ENCODE data around the gene ADGRG6.

The ADGRG6 gene

DNA sequence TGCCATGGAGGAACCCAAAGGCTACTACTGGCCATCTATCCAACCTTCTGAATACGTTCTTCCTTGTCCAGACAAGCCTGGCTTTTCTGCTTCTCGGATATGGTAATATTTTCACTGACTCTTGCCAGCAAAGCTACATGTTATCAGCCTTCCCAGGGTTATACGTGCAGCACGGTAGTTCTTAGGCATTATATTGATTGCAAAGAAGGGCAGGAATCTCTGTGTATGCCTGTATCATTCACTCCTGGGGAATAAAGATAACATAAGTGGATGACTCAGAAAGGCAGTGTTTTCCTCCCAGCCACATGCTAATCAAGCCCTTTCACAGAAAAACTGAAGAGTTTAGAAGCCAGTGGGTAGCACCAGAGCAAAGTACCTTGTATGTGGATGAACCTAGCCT is 98.7 kb downstream of the ADGRG6 start:
- H3K9me3 ChIP-seq (replicated peaks; ENCODE audit: low read length) = no peaks in the 10 kb centered on the region
- no peaks in the 10 kb centered on the region for H3K27me3 ChIP-seq (ENCODE audit: control insufficient read depth, insufficient read depth, low read length)
- no peak overlapping the region for H3K4me3 ChIP-seq (ENCODE audit: low read length)
- H3K4me2 ChIP-seq (ENCODE audit: low read length) = no peak overlapping the region
- H3K9ac ChIP-seq (ENCODE audit: low read depth, low read length) = no peak overlapping the region
- peaks cover 7% of the 10 kb centered on the region for H3K4me1 ChIP-seq (ENCODE audit: control insufficient read depth, insufficient read depth, low read length)
- no peaks in the 10 kb centered on the region for H3K36me3 ChIP-seq (ENCODE audit: insufficient read depth, low read length)

DNA sequence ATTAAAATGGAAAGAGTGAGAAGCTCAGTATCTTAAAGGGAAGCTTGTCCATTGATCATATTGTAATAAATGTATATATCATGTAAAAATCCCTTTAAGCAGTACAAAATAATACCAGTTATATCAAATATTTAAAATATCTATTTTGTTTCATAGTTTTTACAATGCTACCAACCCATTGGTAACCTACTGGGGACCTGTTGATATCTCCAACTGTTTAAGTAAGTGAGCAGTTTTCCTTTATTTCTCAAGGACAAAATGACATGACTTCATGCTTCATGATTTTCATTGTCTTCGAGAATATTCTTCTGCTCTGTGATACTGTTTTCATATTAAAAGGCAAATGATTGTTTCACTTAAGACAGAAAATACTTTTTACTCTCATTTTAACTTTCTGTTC is 100.0 kb downstream of the ADGRG6 start:
- Histone ChIP-seq H3K9me3 (replicated peaks; ENCODE audit: low read length) (no peaks in the 10 kb centered on the region), H3K4me2 (ENCODE audit: low read length) (no peak overlapping the region)

DNA sequence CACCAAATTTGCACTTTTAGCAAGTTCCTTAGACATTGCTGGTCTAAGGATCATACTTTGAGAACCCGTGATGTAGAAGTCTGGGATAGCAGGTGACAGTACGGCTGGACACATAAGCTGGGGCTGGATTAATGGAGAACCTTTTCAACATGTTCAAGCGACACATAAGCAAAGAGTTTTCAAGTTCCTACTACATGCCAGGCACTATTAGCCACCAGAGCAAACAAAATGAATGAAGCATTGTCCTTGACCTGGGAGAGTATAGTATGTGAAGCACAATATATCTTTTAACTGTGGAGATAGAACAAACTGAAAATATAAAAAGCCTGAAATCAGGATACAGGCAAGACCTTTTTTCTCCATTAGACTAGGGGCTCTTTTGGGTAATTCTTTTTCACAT is 102.9 kb downstream of the ADGRG6 start:
- no peak overlapping the region for H3K4me3 ChIP-seq (ENCODE audit: low read length)
- no peaks in the 10 kb centered on the region for H3K9me3 ChIP-seq (replicated peaks; ENCODE audit: low read length)
- no peaks in the 10 kb centered on the region for H3K27me3 ChIP-seq (ENCODE audit: control insufficient read depth, insufficient read depth, low read length)
- H3K4me1 ChIP-seq (ENCODE audit: control insufficient read depth, insufficient read depth, low read length) = peaks cover 17% of the 10 kb centered on the region
- H3K36me3 ChIP-seq (ENCODE audit: insufficient read depth, low read length) = no peaks in the 10 kb centered on the region
- H3K9ac ChIP-seq (ENCODE audit: low read depth, low read length) = no peak overlapping the region
- no peak overlapping the region for H3K4me2 ChIP-seq (ENCODE audit: low read length)

More for the DNA sequence above, 100.0 kb downstream of the ADGRG6 start:
- H3K4me1 ChIP-seq (ENCODE audit: control insufficient read depth, insufficient read depth, low read length) = peaks cover 7% of the 10 kb centered on the region
- H3K27me3 ChIP-seq (ENCODE audit: control insufficient read depth, insufficient read depth, low read length) = no peaks in the 10 kb centered on the region
- no peaks in the 10 kb centered on the region for H3K36me3 ChIP-seq (ENCODE audit: insufficient read depth, low read length)
- H3K9ac ChIP-seq (ENCODE audit: low read depth, low read length) = no peak overlapping the region
- no peak overlapping the region for H3K4me3 ChIP-seq (ENCODE audit: low read length)

DNA sequence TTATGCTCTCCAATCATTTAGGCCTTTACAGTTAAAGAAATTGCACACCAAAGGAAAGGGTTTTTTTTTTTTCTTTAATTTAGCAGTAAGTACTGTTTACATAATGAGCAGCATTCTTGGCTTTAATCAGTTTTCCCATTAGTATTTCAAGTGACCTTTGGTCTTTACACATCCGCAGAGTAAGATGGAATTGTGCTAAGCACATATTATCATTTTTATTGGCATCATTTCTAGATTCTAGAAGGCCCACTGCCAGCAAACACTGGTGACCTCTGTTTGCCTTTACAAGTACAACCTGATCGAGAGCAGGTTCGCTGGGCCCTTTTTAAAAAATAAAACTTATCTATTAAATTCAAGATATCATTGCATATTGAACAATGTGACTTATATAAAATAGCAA is 104.3 kb downstream of the ADGRG6 start:
- Histone ChIP-seq H3K36me3 (ENCODE audit: insufficient read depth, low read length) (no peaks in the 10 kb centered on the region), H3K9me3 (replicated peaks; ENCODE audit: low read length) (no peaks in the 10 kb centered on the region), H3K27me3 (ENCODE audit: control insufficient read depth, insufficient read depth, low read length) (no peaks in the 10 kb centered on the region), H3K4me2 (ENCODE audit: low read length) (no peak overlapping the region), H3K4me3 (ENCODE audit: low read length) (no peak overlapping the region), H3K9ac (ENCODE audit: low read depth, low read length) (no peak overlapping the region), H3K4me1 (ENCODE audit: control insufficient read depth, insufficient read depth, low read length) (peaks cover 10% of the 10 kb centered on the region)

DNA sequence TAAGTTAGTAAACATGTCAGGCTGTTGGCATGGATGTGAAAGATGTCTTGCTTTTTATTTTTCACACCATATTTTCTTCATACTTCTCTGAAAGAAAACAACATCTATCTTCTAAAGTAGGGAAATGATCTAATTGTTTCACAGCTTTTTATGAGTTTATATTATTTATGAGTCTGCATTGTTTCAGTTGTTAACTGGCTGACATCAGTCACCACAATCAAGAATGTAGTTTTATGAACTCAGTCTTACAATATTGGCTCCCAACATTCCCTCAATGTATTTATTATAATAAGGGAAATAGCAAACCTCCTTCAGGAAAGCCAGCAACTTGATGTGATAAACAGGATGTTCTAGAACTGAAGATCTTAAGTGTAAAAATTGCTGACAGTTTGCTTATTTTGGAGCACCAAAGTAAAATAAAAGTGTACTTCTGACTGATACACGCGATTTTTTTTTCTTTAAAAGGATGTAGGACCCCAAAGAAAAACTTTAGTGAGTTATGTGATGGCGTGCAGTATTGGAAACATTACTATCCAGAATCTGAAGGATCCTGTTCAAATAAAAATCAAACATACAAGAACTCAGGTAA is 106.0 kb downstream of the ADGRG6 start:
- H3K27me3 ChIP-seq (ENCODE audit: control insufficient read depth, insufficient read depth, low read length) = no peaks in the 10 kb centered on the region
- H3K4me2 ChIP-seq (ENCODE audit: low read length) = no peak overlapping the region
- H3K9ac ChIP-seq (ENCODE audit: low read depth, low read length) = peak overlapping the region; percentile 25
- no peaks in the 10 kb centered on the region for H3K9me3 ChIP-seq (replicated peaks; ENCODE audit: low read length)
- no peaks in the 10 kb centered on the region for H3K36me3 ChIP-seq (ENCODE audit: insufficient read depth, low read length)
- no peak overlapping the region for H3K4me3 ChIP-seq (ENCODE audit: low read length)
- H3K4me1 ChIP-seq (ENCODE audit: control insufficient read depth, insufficient read depth, low read length) = peaks cover 20% of the 10 kb centered on the region

DNA sequence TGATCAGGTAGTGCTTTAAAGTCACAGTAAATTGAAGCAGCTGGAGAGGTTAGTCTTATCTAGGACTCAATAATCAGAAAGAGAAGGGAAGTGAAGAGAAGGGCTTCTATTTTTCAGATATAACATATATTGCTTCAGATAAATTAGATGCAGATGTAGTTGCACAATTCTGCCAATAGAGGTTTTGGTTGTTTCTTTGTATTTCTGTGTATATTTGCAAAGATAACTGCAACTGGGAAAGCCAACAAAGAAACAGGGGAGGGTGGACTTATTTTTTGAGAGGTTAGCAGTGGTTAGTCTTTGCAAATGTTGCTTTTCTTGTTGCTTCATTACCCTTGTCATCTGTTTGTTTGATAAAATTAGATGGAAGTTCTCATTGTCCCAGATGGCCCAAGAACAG is 106.6 kb downstream of the ADGRG6 start:
- no peak overlapping the region for H3K4me3 ChIP-seq (ENCODE audit: low read length)
- no peaks in the 10 kb centered on the region for H3K27me3 ChIP-seq (ENCODE audit: control insufficient read depth, insufficient read depth, low read length)
- no peak overlapping the region for H3K9ac ChIP-seq (ENCODE audit: low read depth, low read length)
- no peak overlapping the region for H3K4me2 ChIP-seq (ENCODE audit: low read length)
- H3K4me1 ChIP-seq (ENCODE audit: control insufficient read depth, insufficient read depth, low read length) = peaks cover 26% of the 10 kb centered on the region
- no peaks in the 10 kb centered on the region for H3K36me3 ChIP-seq (ENCODE audit: insufficient read depth, low read length)
- H3K9me3 ChIP-seq (replicated peaks; ENCODE audit: low read length) = no peaks in the 10 kb centered on the region

DNA sequence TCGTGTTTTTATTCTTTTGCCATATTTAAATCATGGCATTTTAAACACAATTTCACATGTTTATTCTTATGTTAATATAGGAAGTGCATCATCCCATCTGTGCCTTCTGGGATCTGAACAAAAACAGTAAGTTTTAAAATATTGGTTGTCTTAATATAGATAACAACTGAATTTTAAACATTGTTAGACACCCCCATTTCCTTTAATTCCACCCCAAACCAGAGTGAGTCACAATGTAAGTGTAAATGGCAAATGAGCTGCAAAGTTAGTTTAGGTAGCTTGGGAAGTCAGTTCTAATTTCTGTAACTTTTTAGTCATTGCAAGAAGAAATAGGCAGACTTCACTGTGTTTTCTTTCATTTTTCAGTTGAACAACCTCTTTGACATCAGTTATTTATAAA is 108.0 kb downstream of the ADGRG6 start:
- Histone ChIP-seq H3K9ac (ENCODE audit: low read depth, low read length) (no peak overlapping the region), H3K4me3 (ENCODE audit: low read length) (no peak overlapping the region), H3K9me3 (replicated peaks; ENCODE audit: low read length) (no peaks in the 10 kb centered on the region)

GRCh38 chr6:142411145-142411544 is 109.3 kb downstream of the ADGRG6 start:
- Histone ChIP-seq H3K4me1 (ENCODE audit: control insufficient read depth, insufficient read depth, low read length) (peaks cover 47% of the 10 kb centered on the region), H3K4me2 (ENCODE audit: low read length) (no peak overlapping the region), H3K36me3 (ENCODE audit: insufficient read depth, low read length) (no peaks in the 10 kb centered on the region), H3K4me3 (ENCODE audit: low read length) (no peak overlapping the region), H3K9me3 (replicated peaks; ENCODE audit: low read length) (no peaks in the 10 kb centered on the region), H3K9ac (ENCODE audit: low read depth, low read length) (no peak overlapping the region), H3K27me3 (ENCODE audit: control insufficient read depth, insufficient read depth, low read length) (no peaks in the 10 kb centered on the region)

More for the DNA sequence above, 108.0 kb downstream of the ADGRG6 start:
- Histone ChIP-seq H3K36me3 (ENCODE audit: insufficient read depth, low read length) (no peaks in the 10 kb centered on the region), H3K4me2 (ENCODE audit: low read length) (no peak overlapping the region), H3K4me1 (ENCODE audit: control insufficient read depth, insufficient read depth, low read length) (peaks cover 39% of the 10 kb centered on the region), H3K27me3 (ENCODE audit: control insufficient read depth, insufficient read depth, low read length) (no peaks in the 10 kb centered on the region)

GRCh38 chr6:142412241-142412640 is 110.4 kb downstream of the ADGRG6 start:
- Histone ChIP-seq H3K36me3 (ENCODE audit: insufficient read depth, low read length) (no peaks in the 10 kb centered on the region), H3K9me3 (replicated peaks; ENCODE audit: low read length) (no peaks in the 10 kb centered on the region), H3K4me1 (ENCODE audit: control insufficient read depth, insufficient read depth, low read length) (peaks cover 56% of the 10 kb centered on the region), H3K4me2 (ENCODE audit: low read length) (peak overlapping the region; percentile 53), H3K9ac (ENCODE audit: low read depth, low read length) (no peak overlapping the region), H3K27me3 (ENCODE audit: control insufficient read depth, insufficient read depth, low read length) (no peaks in the 10 kb centered on the region), H3K4me3 (ENCODE audit: low read length) (no peak overlapping the region)

DNA sequence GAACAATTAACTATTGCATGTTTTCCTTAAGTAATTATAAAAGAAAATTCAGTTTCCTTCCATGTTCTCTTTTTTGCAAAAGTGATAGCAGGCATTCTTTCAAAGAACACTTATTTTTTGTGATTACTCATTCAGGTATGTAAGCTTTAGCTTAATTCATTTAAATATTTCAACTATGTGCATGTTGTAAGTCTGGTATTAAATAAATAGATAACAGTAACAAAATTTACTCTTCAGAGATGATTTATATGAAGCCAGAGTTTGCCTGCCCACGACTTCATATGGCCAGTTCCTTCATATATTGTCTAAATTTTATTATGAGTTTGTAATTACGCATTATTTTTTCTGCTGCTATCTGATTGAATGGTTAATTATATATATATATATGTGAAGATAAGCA is 110.9 kb downstream of the ADGRG6 start:
- Histone ChIP-seq H3K4me3 (ENCODE audit: low read length) (no peak overlapping the region), H3K4me2 (ENCODE audit: low read length) (peak overlapping the region; percentile 53), H3K36me3 (ENCODE audit: insufficient read depth, low read length) (no peaks in the 10 kb centered on the region), H3K27me3 (ENCODE audit: control insufficient read depth, insufficient read depth, low read length) (no peaks in the 10 kb centered on the region), H3K9ac (ENCODE audit: low read depth, low read length) (peak overlapping the region; percentile 27), H3K9me3 (replicated peaks; ENCODE audit: low read length) (no peaks in the 10 kb centered on the region), H3K4me1 (ENCODE audit: control insufficient read depth, insufficient read depth, low read length) (peaks cover 56% of the 10 kb centered on the region)

DNA sequence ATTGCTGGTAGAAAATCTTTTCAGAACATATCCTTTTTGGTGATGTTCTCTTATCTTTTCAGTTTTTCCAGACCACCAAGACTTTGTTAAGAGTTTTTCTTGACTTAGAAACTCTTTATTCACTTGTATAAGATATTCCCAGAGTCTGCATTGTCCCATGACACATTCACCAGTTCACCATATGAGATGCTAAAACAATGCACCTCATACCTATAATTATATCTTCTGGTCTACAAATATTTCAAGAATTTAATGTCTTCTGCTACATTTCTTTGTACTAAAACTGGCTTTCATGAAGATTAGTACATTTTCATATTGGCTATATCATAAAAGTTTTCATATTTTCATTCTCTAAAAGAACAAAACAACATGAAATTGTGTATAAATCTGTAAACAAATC is 111.3 kb downstream of the ADGRG6 start:
- H3K36me3 ChIP-seq (ENCODE audit: insufficient read depth, low read length) = no peaks in the 10 kb centered on the region
- H3K4me1 ChIP-seq (ENCODE audit: control insufficient read depth, insufficient read depth, low read length) = peaks cover 53% of the 10 kb centered on the region
- H3K4me3 ChIP-seq (ENCODE audit: low read length) = no peak overlapping the region
- H3K9ac ChIP-seq (ENCODE audit: low read depth, low read length) = peak overlapping the region; percentile 27
- no peaks in the 10 kb centered on the region for H3K27me3 ChIP-seq (ENCODE audit: control insufficient read depth, insufficient read depth, low read length)
- H3K9me3 ChIP-seq (replicated peaks; ENCODE audit: low read length) = no peaks in the 10 kb centered on the region
- H3K4me2 ChIP-seq (ENCODE audit: low read length) = peak overlapping the region; percentile 53

DNA sequence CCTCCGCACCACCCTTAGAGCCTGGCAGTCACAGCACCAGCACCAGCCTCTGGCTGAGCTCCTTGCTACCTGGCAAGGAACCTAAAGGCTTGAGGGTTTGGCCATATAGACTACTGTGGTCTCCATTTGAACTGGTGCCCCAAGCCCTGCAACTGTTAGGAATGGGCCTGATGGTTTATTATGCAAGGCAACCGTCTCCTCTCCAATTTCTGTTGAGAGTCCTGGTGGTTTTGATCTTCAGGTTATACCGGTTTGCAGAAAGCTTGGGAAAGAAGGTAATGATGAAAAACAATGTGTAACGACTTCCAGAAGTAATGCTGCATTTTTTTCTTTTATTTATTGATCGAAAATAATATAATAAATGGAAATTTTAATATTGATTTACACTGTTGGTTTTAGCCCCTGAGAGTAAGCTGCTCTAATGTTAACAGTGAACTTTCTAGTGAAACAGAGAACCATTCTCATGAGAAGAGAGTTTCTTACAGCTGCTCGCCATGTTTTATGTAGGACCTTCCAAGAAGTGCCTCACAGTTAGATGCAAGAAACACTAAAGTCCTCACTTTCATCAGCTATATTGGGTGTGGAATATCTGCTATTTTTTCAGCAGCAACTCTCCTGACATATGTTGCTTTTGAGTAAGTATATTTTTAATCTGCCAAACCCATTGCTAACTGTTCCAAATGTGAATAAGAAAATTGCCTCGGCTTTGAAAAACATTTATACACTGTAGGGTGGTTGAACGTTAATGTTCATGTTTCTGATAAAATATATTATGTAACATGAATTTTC is 112.8 kb downstream of the ADGRG6 start:
- Histone ChIP-seq H3K36me3 (ENCODE audit: insufficient read depth, low read length) (no peaks in the 10 kb centered on the region), H3K27me3 (ENCODE audit: control insufficient read depth, insufficient read depth, low read length) (no peaks in the 10 kb centered on the region), H3K9me3 (replicated peaks; ENCODE audit: low read length) (no peaks in the 10 kb centered on the region), H3K4me1 (ENCODE audit: control insufficient read depth, insufficient read depth, low read length) (peaks cover 52% of the 10 kb centered on the region), H3K4me2 (ENCODE audit: low read length) (no peak overlapping the region), H3K4me3 (ENCODE audit: low read length) (no peak overlapping the region), H3K9ac (ENCODE audit: low read depth, low read length) (no peak overlapping the region)

Data from skeletal muscle satellite cell (primary cell).